ENCODE results near the gene CSMD2. TPM values are rescaled to one million over a fixed set of nuclear protein-coding genes. Genes with fewer than 3 reads are reported as not detected.

CSMD2 gene
- total RNA-seq, 4 donors from 2014 or later = 8.6 TPM; not detected in 3

DNA sequence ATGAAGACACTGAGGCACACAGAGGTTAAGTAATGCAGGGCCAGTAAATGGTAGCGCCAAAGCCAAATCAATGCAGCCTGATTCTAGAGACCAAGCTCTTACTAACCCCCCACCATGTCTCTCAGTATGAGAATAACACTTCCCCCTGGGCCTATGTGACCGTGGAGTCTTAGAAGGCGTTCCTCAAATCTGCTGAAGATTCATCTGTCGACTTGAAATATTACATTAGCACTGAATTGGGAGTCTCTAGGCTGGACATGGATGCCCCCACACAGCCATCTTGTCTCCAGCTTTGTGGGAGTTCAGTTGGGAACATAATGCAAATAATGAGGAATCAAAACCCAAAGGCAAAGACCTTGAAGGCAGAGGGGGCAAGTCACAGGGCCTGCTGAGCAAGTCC is 419.1 kb downstream of the CSMD2 start:
- no peaks in the 10 kb centered on the region for H3K36me3 ChIP-seq
- intact Hi-C loops (cut with DNase I; ENCODE audit: low total_unique reads) = no loop called here
- no peak for TF ChIP-seq CTCF (IDR thresholded peaks at IDR 0.05)
- no peak for TF ChIP-seq POLR2A (IDR thresholded peaks at IDR 0.05)

GRCh38 chr1:33743221-33743998 is 421.6 kb downstream of the CSMD2 start:
- no peaks in the 10 kb centered on the region for H3K36me3 ChIP-seq
- no peak overlapping the region for H3K27ac ChIP-seq
- no peak for DNase-seq
- no peak for TF ChIP-seq CTCF (IDR thresholded peaks at IDR 0.05)
- TF ChIP-seq POLR2A (IDR thresholded peaks at IDR 0.05) = no peak
- no peaks in the 10 kb centered on the region for H3K27me3 ChIP-seq
- intact Hi-C loops (cut with DNase I; ENCODE audit: low total_unique reads) = no loop called here
- H3K4me3 ChIP-seq = no peak overlapping the region
- no peaks in the 10 kb centered on the region for H3K9me3 ChIP-seq
- no peaks in the 10 kb centered on the region for H3K4me1 ChIP-seq

More for the DNA sequence above, 419.1 kb downstream of the CSMD2 start:
- no peak overlapping the region for H3K27ac ChIP-seq
- H3K9me3 ChIP-seq = no peaks in the 10 kb centered on the region
- DNase-seq = no peak
- H3K4me1 ChIP-seq = no peaks in the 10 kb centered on the region
- no peak overlapping the region for H3K4me3 ChIP-seq
- no peaks in the 10 kb centered on the region for H3K27me3 ChIP-seq

DNA sequence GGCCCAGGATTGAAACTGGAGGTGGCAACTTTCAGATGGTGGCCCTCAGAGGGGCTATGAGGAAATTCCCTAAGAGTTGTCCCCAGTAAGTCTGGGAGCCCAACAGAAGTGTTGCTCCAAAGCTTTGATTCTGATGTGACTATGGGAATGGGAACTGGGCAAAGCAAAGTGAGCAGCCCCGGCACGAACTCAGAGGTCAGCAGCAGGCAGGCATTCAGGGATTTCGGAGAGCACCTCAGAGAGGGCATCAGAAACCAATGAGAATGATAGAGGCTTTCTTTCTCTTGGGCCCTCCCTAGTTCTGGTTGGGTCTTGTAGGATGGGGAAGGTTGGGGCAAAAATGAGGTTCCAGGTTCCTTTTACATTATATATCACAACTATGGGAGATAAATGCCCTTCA is 422.4 kb downstream of the CSMD2 start:
- Histone ChIP-seq H3K27me3 (no peaks in the 10 kb centered on the region), H3K27ac (no peak overlapping the region), H3K36me3 (no peaks in the 10 kb centered on the region), H3K4me3 (no peak overlapping the region), H3K4me1 (no peaks in the 10 kb centered on the region), H3K9me3 (no peaks in the 10 kb centered on the region)
- intact Hi-C loops (cut with DNase I; ENCODE audit: low total_unique reads) = no loop called here
- TF ChIP-seq CTCF (IDR thresholded peaks at IDR 0.05) (no peak), POLR2A (IDR thresholded peaks at IDR 0.05) (no peak)
- DNase-seq = no peak

DNA sequence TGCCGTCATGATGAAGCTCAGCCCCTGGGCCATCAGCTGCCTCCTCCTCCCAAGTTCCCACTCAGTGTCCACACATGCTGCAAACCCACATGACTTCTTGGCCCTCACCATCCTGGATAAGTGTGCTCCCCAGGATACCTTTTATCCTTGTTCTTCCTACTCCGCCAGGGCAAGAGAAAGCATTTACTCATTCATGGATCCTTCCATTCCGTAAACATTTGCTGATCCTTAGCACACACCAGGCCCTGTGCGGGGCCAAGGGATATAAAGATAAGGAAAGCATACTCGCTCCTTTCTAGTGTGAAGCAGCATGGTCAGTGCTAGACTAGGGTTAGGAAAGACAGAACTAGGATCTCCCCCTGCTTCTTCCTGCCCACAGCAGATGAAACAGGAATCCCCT is 423.3 kb downstream of the CSMD2 start:
- DNase-seq = no peak

More for the DNA sequence above, 423.3 kb downstream of the CSMD2 start:
- no peak overlapping the region for H3K27ac ChIP-seq
- H3K4me3 ChIP-seq = no peak overlapping the region
- TF ChIP-seq POLR2A (IDR thresholded peaks at IDR 0.05) = no peak
- TF ChIP-seq CTCF (IDR thresholded peaks at IDR 0.05) = no peak
- H3K4me1 ChIP-seq = no peaks in the 10 kb centered on the region
- no peaks in the 10 kb centered on the region for H3K36me3 ChIP-seq
- H3K9me3 ChIP-seq = no peaks in the 10 kb centered on the region
- intact Hi-C loops (cut with DNase I; ENCODE audit: low total_unique reads) = no loop called here
- no peaks in the 10 kb centered on the region for H3K27me3 ChIP-seq
